ENCODE measurements around the gene NCOA3.

Gene NCOA3

GRCh38 chr20:47568019-47568418, 66.3 kb downstream of the NCOA3 start:
- ATAC-seq = peak; percentile 97

GRCh38 chr20:47568837-47569410, 67.2 kb downstream of the NCOA3 start:
- TF ChIP-seq ISL1 (CRISPR knock-in tag; IDR thresholded peaks at IDR 0.05) (no peak), ARNTL (CRISPR knock-in tag; IDR thresholded peaks at IDR 0.05; ENCODE audit: borderline replicate concordance, low read depth) (no peak), CSRNP3 (CRISPR knock-in tag; IDR thresholded peaks at IDR 0.05) (no peak), ZFP3 (CRISPR knock-in tag; IDR thresholded peaks at IDR 0.05) (no peak), GLIS3 (CRISPR knock-in tag; IDR thresholded peaks at IDR 0.05) (no peak), ZNF8 (CRISPR knock-in tag; IDR thresholded peaks at IDR 0.05) (no peak), TOX (CRISPR knock-in tag; IDR thresholded peaks at IDR 0.05; ENCODE audit: borderline replicate concordance) (no peak), POU6F1 (CRISPR knock-in tag; IDR thresholded peaks at IDR 0.05; ENCODE audit: borderline replicate concordance, low read depth) (no peak), PPARA (CRISPR knock-in tag; IDR thresholded peaks at IDR 0.05; ENCODE audit: borderline replicate concordance) (no peak), BACH2 (CRISPR knock-in tag; IDR thresholded peaks at IDR 0.05; ENCODE audit: borderline replicate concordance) (no peak), TCF4 (CRISPR knock-in tag; IDR thresholded peaks at IDR 0.05; ENCODE audit: borderline replicate concordance) (no peak), ZFP30 (CRISPR knock-in tag; IDR thresholded peaks at IDR 0.05) (no peak), CSDC2 (CRISPR knock-in tag; IDR thresholded peaks at IDR 0.05) (no peak), ESRRG (CRISPR knock-in tag; IDR thresholded peaks at IDR 0.05) (no peak), RARB (CRISPR knock-in tag; IDR thresholded peaks at IDR 0.05) (no peak), ZNF70 (CRISPR knock-in tag; IDR thresholded peaks at IDR 0.05) (no peak)
- ATAC-seq = no peak

More at GRCh38 chr20:47568019-47568418, 66.3 kb downstream of the NCOA3 start:
- TF ChIP-seq CSRNP3 (CRISPR knock-in tag; IDR thresholded peaks at IDR 0.05) (no peak), ZFP3 (CRISPR knock-in tag; IDR thresholded peaks at IDR 0.05) (peak; percentile 61; the same call in 1 of the 2 replicates), ARNTL (CRISPR knock-in tag; IDR thresholded peaks at IDR 0.05; ENCODE audit: borderline replicate concordance, low read depth) (no peak), TOX (CRISPR knock-in tag; IDR thresholded peaks at IDR 0.05; ENCODE audit: borderline replicate concordance) (no peak), ZNF70 (CRISPR knock-in tag; IDR thresholded peaks at IDR 0.05) (no peak), ISL1 (CRISPR knock-in tag; IDR thresholded peaks at IDR 0.05) (peak; percentile 60), CSDC2 (CRISPR knock-in tag; IDR thresholded peaks at IDR 0.05) (no peak), ZNF565 (CRISPR knock-in tag; conservative IDR thresholded peaks at IDR 0.05; ENCODE audit: low read depth) (no peak), PATZ1 (CRISPR knock-in tag; IDR thresholded peaks at IDR 0.05; ENCODE audit: borderline replicate concordance) (no peak), ESRRG (CRISPR knock-in tag; IDR thresholded peaks at IDR 0.05) (no peak), TCF4 (CRISPR knock-in tag; IDR thresholded peaks at IDR 0.05; ENCODE audit: borderline replicate concordance) (no peak), PPARA (CRISPR knock-in tag; IDR thresholded peaks at IDR 0.05; ENCODE audit: borderline replicate concordance) (no peak), ZC3H10 (CRISPR knock-in tag; IDR thresholded peaks at IDR 0.05) (no peak), GLIS3 (CRISPR knock-in tag; IDR thresholded peaks at IDR 0.05) (no peak), ZFP30 (CRISPR knock-in tag; IDR thresholded peaks at IDR 0.05) (no peak), TSHZ2 (CRISPR knock-in tag; IDR thresholded peaks at IDR 0.05) (no peak), RARB (CRISPR knock-in tag; IDR thresholded peaks at IDR 0.05) (no peak)
